NCI-H2029 (cell line): ENCODE data around the gene ZNF503.
"Not testable (repeated sequence)": the region's sequence is repeated elsewhere in the genome, so short reads cannot be mapped to it uniquely, and the experiment has no call there.

Experiments used
- DNase-seq: peaks from one replicate; lab custom pipeline; 2025; lab: John Stamatoyannopoulos, UW

The ZNF503 gene

DNA sequence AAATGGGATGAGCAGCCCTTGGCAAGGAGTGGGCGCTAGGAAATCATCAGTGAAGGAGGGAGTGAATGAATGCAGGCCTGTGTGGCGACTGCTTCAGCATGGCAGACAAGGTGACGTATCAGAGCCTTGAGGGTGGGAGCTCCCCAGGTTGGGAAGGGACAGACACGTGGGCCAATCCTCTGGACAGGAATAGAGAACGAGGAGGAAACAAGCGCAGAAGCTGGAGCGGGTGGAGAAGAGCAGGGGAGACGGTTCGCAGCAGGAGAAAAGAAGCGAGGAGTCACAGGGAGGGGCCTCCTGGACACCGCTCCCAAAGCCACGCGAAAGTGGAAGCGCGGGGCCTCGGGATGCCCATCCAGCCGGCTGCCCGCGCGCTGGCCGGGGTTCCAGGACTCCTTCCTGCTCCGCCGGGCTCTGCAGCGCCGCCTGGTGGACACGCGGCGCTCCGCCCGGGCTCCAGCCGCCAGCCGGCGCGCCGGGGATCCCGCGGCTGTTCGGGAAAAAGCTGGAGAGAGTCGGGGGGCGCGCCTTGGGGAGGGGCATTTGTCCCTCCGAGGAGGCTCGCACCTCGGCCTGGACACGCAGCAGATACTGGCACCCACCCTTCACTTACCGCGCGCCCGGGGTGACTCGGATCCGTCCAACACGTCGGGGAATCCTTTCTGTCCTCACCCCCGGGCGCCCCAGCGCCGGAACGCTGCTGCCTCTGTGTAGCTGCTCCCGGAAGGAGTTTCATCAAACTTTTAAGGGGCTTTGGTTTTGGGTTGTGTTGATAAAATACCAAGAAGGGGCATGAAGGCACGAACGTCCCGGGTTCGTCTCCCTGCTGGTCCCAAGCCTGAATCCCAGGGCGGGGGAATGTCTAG lies 6.3 kb downstream of the ZNF503 start:
- no peak for DNase-seq

- DNase-seq: no peak
Observed at GRCh38 chr10:75394221-75394620, 7.3 kb downstream of the ZNF503 start.

GRCh38 chr10:75392744-75393143 lies 8.8 kb downstream of the ZNF503 start:
- no peak for DNase-seq

DNA sequence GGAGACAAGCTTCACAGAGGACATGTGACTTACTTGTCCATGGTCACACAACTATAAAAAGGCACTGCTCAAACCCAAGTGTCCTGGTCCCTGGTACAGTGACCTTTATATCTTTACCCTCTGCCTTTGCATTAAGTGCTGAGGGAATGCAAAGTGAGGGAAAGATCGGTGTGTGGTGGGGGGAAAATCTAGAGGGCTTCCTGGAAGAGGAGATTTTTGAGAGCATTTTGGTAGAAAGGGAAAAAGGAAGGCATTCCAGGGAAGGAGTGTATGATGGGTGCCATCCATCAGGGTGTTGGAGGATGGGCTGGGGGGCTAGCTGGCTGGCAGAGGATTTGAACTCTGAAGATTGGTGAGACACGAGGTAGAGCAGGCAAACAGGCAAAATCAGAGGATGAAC lies 9.3 kb downstream of the ZNF503 start:
- no peak for DNase-seq

GRCh38 chr10:75390178-75390577 lies 11.4 kb downstream of the ZNF503 start:
- no peak for DNase-seq

DNA sequence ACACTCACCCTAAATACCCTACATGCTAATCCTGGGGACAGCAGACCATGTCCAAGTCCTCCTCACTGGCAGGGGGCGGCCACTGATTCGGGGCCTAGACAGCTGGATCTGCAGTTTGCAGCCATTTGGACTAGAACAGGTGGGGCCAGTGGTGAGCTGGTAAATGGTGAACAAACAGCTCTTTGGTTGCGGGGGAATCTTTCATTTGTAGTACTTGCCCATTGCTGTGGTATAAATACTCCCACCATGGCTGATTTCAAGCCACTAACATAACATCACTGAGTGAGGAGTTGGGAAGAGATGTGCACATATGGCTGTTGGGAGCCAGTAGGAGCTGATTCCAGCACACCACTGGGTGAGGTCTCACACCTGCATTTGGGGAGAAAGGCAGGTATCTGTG lies 13.5 kb downstream of the ZNF503 start:
- DNase-seq: no peak

DNA sequence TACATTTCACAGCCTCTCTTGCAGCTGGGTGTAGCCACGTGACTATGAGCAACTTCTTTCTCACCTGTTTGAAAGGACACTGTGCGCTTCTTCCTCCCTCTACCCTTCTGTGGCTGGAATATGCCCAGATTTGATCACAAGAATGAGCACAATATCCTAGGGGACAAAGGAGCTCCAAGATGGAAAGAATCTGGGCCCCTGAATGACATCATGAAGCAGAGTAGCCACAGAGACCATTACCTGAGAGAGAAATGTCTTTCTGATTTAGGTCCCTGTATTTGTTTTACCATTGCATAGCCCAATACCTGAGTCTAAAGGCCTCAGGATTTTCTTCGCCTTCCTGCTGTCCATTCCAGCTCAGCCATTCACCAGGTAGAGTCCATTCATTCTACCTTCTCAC lies 15.4 kb downstream of the ZNF503 start:
- no peak for DNase-seq

DNA sequence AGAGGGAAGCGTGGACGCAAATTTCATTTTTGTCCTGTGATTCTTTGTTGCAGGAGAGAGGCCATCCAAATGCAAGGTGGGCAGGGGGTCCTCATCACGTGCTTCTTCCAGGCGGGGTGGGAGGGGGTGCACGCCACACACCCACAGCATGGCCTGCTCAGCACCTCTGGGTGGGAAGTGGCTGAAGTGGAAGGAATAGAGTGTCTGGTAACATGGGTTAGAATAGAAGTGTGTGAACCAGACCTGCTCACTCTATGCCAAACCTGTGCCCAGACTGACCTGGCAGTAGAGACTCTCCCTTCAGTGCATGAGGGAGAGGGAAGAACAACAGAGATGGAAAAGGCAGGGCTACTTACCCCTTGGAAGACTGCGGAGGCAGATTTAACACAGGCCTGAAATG lies 21.7 kb downstream of the ZNF503 start:
- no peak for DNase-seq

DNA sequence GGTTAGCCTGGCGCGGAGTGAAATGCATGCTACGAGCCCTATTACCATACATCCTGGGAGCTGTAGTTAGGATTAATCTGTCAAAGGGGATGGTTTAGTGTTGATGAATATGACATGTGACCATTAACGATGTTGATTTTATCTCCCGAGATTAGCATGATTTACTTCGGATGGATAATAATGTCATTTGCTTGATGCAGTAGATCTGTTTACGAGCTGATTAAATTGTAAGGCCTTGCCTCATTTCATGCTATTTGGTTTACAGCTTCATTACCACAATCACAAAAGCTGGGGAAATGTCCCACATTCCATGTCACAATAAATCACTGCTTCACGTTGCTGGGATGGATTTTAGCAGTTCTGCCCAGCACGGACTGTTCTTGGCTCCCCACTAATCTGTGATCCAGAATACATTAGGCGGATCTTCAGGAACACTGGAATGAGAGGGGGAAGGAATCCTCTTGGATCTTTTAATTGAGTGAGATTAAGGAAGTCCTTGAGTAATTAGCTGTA lies 22.3 kb downstream of the ZNF503 start:
- DNase-seq: no peak

DNA sequence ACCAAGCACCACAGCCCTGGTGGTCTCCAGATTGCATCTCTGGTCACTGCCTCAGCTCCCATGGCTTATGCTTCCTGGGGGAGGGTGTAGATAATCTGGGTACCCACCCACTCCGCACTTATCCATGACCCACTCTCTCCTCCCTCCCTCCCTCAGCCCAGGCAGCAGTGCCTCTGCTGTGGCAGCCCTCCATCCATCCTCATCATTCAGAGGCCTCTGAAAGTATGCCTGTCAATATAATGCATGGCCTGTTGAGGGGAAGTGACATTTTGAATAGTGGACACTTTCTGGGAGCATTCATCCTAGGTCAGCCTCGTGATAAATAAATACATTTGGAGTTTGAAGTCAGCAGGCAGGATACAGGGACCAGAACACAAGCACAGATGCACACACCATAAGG lies 23.2 kb downstream of the ZNF503 start:
- DNase-seq: no peak

GRCh38 chr10:75377869-75378268 lies 23.7 kb downstream of the ZNF503 start:
- DNase-seq: no peak

- DNase-seq: no peak
Observed at GRCh38 chr10:75375838-75376237, 25.7 kb downstream of the ZNF503 start.

GRCh38 chr10:75371010-75371409 lies 30.6 kb downstream of the ZNF503 start:
- DNase-seq: no peak

DNA sequence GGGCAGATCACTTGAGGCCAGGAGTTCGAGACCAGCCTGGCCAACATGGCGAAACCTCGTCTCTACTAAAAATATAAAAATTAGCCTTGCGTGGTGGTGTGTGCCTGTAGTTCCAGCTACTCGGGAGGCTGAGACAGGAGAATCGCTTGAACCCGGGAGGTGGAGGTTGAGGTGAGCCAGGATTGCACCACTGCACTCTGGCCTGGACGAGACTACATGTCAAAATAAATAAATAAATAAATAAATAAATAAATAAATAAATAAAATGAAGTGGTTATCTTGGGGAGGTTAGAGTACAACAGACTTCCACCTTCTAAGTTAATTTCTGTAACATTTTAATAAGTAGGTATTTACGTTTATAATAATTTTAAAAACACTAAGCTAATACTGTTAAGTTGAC lies 31.7 kb downstream of the ZNF503 start:
- not testable (repeated sequence) for DNase-seq

DNA sequence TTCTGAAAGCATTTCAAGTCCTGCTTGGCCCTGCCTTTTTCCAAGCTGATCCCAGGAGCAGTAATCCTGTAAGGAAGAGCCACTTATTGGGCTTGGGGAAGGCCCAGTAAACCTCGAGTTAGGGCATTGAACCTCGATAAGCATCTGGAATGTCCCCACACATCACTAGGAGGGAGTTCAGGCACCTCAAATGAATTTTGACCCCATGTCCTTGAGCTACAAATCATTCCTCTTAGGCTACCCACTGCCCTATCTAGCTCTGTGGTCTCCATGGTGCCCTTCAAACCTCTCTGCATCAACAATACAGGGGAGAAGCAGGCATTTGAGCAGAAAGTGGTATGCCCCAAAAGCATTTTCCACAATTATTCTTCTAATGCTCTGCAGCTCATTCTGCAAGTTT lies 33.7 kb downstream of the ZNF503 start:
- DNase-seq: no peak

- DNase-seq: no peak
Observed at GRCh38 chr10:75367021-75367487, 34.5 kb downstream of the ZNF503 start.

GRCh38 chr10:75363431-75363830 lies 38.1 kb downstream of the ZNF503 start:
- DNase-seq: no peak

GRCh38 chr10:75359876-75360275 lies 41.7 kb downstream of the ZNF503 start:
- not testable (repeated sequence) for DNase-seq

GRCh38 chr10:75358835-75359421 lies 42.6 kb downstream of the ZNF503 start:
- no peak for DNase-seq

DNA sequence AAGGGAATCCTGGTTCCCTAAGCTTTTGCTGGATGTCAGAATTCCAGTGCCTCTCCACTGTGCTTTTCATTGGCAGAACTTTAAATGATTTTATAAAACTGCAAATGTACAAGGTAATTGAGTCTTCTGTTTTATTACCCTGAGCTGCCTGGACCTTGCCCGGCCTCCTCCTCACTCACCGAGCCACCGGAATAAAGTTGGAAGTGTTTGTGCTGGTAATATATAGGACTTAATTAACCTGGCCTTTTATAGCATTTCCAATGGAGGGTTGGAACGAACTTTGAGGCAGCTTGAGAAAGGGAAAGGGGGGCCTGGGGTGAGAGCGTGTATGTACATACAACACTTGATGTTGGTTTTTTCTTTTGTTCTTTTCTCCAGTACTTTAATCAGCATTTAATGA lies 43.4 kb downstream of the ZNF503 start:
- DNase-seq: no peak

- no peak for DNase-seq
Observed at GRCh38 chr10:75357500-75357899, 44.1 kb downstream of the ZNF503 start.

DNA sequence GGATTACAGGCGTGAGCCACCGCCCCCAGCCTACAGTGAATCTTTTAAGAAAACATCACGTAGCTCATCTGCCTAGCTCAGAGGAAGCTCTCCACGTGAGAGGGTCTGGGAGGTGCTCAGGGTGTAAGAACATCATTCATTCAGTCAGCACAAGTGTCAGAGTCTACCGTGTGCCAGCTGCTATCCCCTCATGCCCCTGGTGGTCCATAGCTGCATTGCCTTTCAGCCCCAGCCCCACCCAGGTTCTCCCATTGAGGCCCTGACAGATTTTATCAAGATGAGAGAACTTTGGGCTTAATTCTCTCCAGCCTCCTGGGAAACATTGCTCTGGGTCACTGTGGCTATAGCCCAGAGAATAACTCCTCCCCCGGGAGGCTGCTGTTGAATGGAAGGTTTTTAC lies 45.1 kb downstream of the ZNF503 start:
- DNase-seq: no peak

GRCh38 chr10:75355706-75356105 lies 45.9 kb downstream of the ZNF503 start:
- DNase-seq: no peak
